Calu3 (cell line): ENCODE measurements around the gene OR4C11. TPM values are rescaled to one million over a fixed set of nuclear protein-coding genes. Genes with fewer than 3 reads are reported as not detected.

Source experiments
- Bru-seq: library from RNA; stranded (reverse); fragments of 400-500 nt; gene quantifications from one replicate; lab custom pipeline; 2021; lab: Mats Ljungman, UMichigan
- BruChase-seq, 2 experiments: library from RNA; stranded (reverse); fragments of 400-500 nt; gene quantifications; one replicate each; lab custom pipeline; 2021; lab: Mats Ljungman, UMichigan
- BruUV-seq: library from RNA; stranded (reverse); fragments of 400-500 nt; replicated peaks from 2 replicates; lab custom pipeline; 2021; lab: Mats Ljungman, UMichigan
- CTCF ChIA-PET: fragments of 300-600 bp; sonication (Branson Sonifier 250); formaldehyde crosslinking; loops from one replicate; lab custom pipeline; 2022; ENCODE audit warnings: antibody characterized with exemption; lab: Charles Lee
- DNase-seq: peaks from one replicate; pipeline ENCODE4 v3.0.0; 2022
- H3K27ac Mint-ChIP-seq: one replicate; pipeline ENCODE4 v1.8.0; 2022; ENCODE audit warnings: mixed read lengths; ENCODE audit not compliant: unreplicated experiment
- H3K27me3 Mint-ChIP-seq: one replicate; pipeline ENCODE4 v1.8.0; 2022; ENCODE audit warnings: mixed read lengths; ENCODE audit not compliant: unreplicated experiment
- H3K36me3 Mint-ChIP-seq: one replicate; pipeline ENCODE4 v1.8.0; 2022; ENCODE audit warnings: mild to moderate bottlenecking, moderate library complexity, mixed read lengths; ENCODE audit not compliant: insufficient read depth, unreplicated experiment
- H3K4me1 Mint-ChIP-seq: one replicate; pipeline ENCODE4 v1.8.0; 2022; ENCODE audit warnings: mild to moderate bottlenecking, low read depth, mixed read lengths; ENCODE audit not compliant: unreplicated experiment
- H3K4me3 Mint-ChIP-seq: one replicate; pipeline ENCODE4 v1.8.0; 2022; ENCODE audit warnings: mild to moderate bottlenecking, low read depth, moderate library complexity, mixed read lengths; ENCODE audit not compliant: unreplicated experiment
- H3K9me3 Mint-ChIP-seq: one replicate; pipeline ENCODE4 v1.8.0; 2022; ENCODE audit warnings: low read depth, mixed read lengths; ENCODE audit not compliant: unreplicated experiment
- CTCF ChIP-seq: fragments of 200-600 bp; IDR thresholded peaks from one replicate; pipeline ENCODE4 v1.8.0; 2022; ENCODE audit warnings: antibody characterized with exemption; ENCODE audit not compliant: unreplicated experiment
- intact Hi-C: fragments of 100-400 bp; cut with micrococcal nuclease; formaldehyde crosslinking; loops from one replicate; pipeline ENCODE4 v1.10.0; 2022; ENCODE audit not compliant: unreplicated experiment
- long read RNA-seq: library from polyadenylated mRNA; stranded (forward); transcript quantifications from one replicate; pipeline ENCODE4 v2.0.0, GENCODE V29; 2022
- total RNA-seq: library from RNA; stranded (reverse); gene quantifications from 2 replicates; pipeline ENCODE4 v1.2.3, GENCODE V29; 2022

Gene OR4C11
- total RNA-seq, result not detected in 2 replicates
- Bru-seq, nascent RNA, result not detected
- BruChase-seq, experiment 1, labeled RNA remaining after a 6-hour chase, result not detected
- BruChase-seq, experiment 2, labeled RNA remaining after a 2-hour chase, result not detected
- long read RNA-seq, result 0 reads

GRCh38 chr11:55607545-55607944 lies at the start of gene OR4C11:
Gene OR4C11, minus strand, starts transcription at chr11:55607645. Its CDS starts 3,272 bp downstream, at chr11:55604373.
- no peaks in the 10 kb centered on the region for H3K4me1 Mint-ChIP-seq
- DNase-seq, result no peak
- no peak for TF ChIP-seq CTCF
- CTCF ChIA-PET, result no interaction called here
- no peak within 1 kb of the TSS for H3K4me3 Mint-ChIP-seq
- H3K27me3 Mint-ChIP-seq, result no peaks in the 10 kb centered on the region
- H3K9me3 Mint-ChIP-seq, result peaks cover 3% of the 10 kb centered on the region
- no peaks in the 10 kb centered on the region for H3K36me3 Mint-ChIP-seq
- no peak within 1 kb of the TSS for H3K27ac Mint-ChIP-seq
- no TSS peak for BruUV-seq
- intact Hi-C loops, result no loop called here

- Mint-ChIP-seq H3K9me3 (peaks cover 7% of the 10 kb centered on the region), H3K4me3 (no peak overlapping the region), H3K27ac (no peak overlapping the region), H3K36me3 (no peaks in the 10 kb centered on the region), H3K27me3 (no peaks in the 10 kb centered on the region), H3K4me1 (peaks cover 10% of the 10 kb centered on the region)
- CTCF ChIA-PET, result no interaction called here
- no TSS peak for BruUV-seq
- TF ChIP-seq CTCF, result no peak
- no peak for DNase-seq
- intact Hi-C loops, result no loop called here
Observed at GRCh38 chr11:55655096-55655495, 47.7 kb upstream of the OR4C11 start.

GRCh38 chr11:55652560-55652959 lies 45.1 kb upstream of the OR4C11 start:
- Mint-ChIP-seq H3K36me3 (no peaks in the 10 kb centered on the region), H3K4me1 (peaks cover under 1% of the 10 kb centered on the region)
- TF ChIP-seq CTCF, result no peak

GRCh38 chr11:55648027-55648426 lies 40.6 kb upstream of the OR4C11 start, which contains the start of gene OR4S2:
Gene OR4S2, plus strand, starts transcription at chr11:55648327. Its CDS starts 2,577 bp downstream, at chr11:55650904.
- Mint-ChIP-seq H3K27me3 (no peaks in the 10 kb centered on the region), H3K36me3 (no peaks in the 10 kb centered on the region), H3K9me3 (peaks cover 3% of the 10 kb centered on the region), H3K4me1 (no peaks in the 10 kb centered on the region), H3K27ac (no peak within 1 kb of the TSS), H3K4me3 (no peak within 1 kb of the TSS)
- no peak for TF ChIP-seq CTCF
- intact Hi-C loops, result no loop called here
- CTCF ChIA-PET, result no interaction called here
- no peak for DNase-seq
- no TSS peak for BruUV-seq

More at GRCh38 chr11:55652560-55652959, 45.1 kb upstream of the OR4C11 start:
- intact Hi-C loops, result no loop called here
- CTCF ChIA-PET, result no interaction called here
- Mint-ChIP-seq H3K27ac (no peak overlapping the region), H3K9me3 (peaks cover 3% of the 10 kb centered on the region), H3K27me3 (no peaks in the 10 kb centered on the region), H3K4me3 (no peak overlapping the region)
- BruUV-seq, result no TSS peak
- DNase-seq, result no peak
